OCI-LY1 (cell line): ENCODE measurements around the gene SLC4A8.

ENCODE experiments used
- H2AFZ ChIP-seq: fragments of 200-600 bp; sonication (generic), shearing (Covaris generic); 2 replicates; pipeline ENCODE4 v1.6.0; 2014; ENCODE audit warnings: antibody characterized with exemption, mild to moderate bottlenecking, low read length
- H3F3A ChIP-seq: fragments of 200-600 bp; sonication (generic), shearing (Covaris generic); 2 replicates; pipeline ENCODE4 v1.6.0; 2014; ENCODE audit warnings: mild to moderate bottlenecking, antibody characterized with exemption, low read length, moderate library complexity; ENCODE audit not compliant: insufficient read depth
- H3K27ac ChIP-seq: fragments of 200-600 bp; sonication (generic); 2 replicates; pipeline ENCODE4 v1.5.1; 2014; ENCODE audit warnings: low read length, mixed run types, mild to moderate bottlenecking, low read depth; ENCODE audit not compliant: poor library complexity, severe bottlenecking
- H3K27me3 ChIP-seq: fragments of 200-600 bp; sonication (generic); 2 replicates; pipeline ENCODE4 v1.6.0; 2014; ENCODE audit warnings: antibody characterized with exemption, mild to moderate bottlenecking, low read length, moderate library complexity; ENCODE audit not compliant: insufficient read depth
- H3K36me3 ChIP-seq: fragments of 200-600 bp; sonication (generic); 2 replicates; pipeline ENCODE4 v1.6.1; 2014; ENCODE audit warnings: mild to moderate bottlenecking, antibody characterized with exemption, low read length, moderate library complexity, mixed read lengths; ENCODE audit not compliant: insufficient read depth
- H3K4me1 ChIP-seq: fragments of 200-600 bp; sonication (generic); 2 replicates; pipeline ENCODE4 v1.5.1; 2014; ENCODE audit warnings: mild to moderate bottlenecking, low read length, moderate library complexity; ENCODE audit not compliant: insufficient read depth, severe bottlenecking
- H3K4me2 ChIP-seq: fragments of 200-600 bp; sonication (generic), shearing (Covaris generic); 2 replicates; pipeline ENCODE4 v1.6.1; 2014; ENCODE audit warnings: low read length
- H3K4me3 ChIP-seq: fragments of 200-600 bp; sonication (generic); 2 replicates; pipeline ENCODE4 v1.5.1; 2014; ENCODE audit warnings: low read length, low read depth, mild to moderate bottlenecking, mixed read lengths; ENCODE audit not compliant: poor library complexity, severe bottlenecking
- H3K79me2 ChIP-seq: fragments of 200-600 bp; shearing (Covaris generic); 2 replicates; pipeline ENCODE4 v1.6.1; 2016; ENCODE audit warnings: mixed run types, low read length, mixed read lengths; ENCODE audit not compliant: insufficient read depth
- H3K9ac ChIP-seq: fragments of 200-600 bp; sonication (generic), shearing (Covaris generic); 2 replicates; pipeline ENCODE4 v1.6.1; 2014; ENCODE audit warnings: mild to moderate bottlenecking, low read length, mixed read lengths
- H3K9me2 ChIP-seq: fragments of 200-600 bp; sonication (generic), shearing (Covaris generic); 2 replicates; pipeline ENCODE4 v1.6.1; 2014; ENCODE audit warnings: low read depth, mild to moderate bottlenecking, low read length, mixed read lengths
- H3K9me3 ChIP-seq: fragments of 200-600 bp; shearing (Covaris generic); 2 replicates; pipeline ENCODE4 v1.6.1; 2014; ENCODE audit warnings: low read length, mixed read lengths
- H4K20me1 ChIP-seq: fragments of 200-600 bp; sonication (generic), shearing (Covaris generic); 2 replicates; pipeline ENCODE4 v1.6.0; 2016; ENCODE audit warnings: mild to moderate bottlenecking, low read length; ENCODE audit not compliant: insufficient read depth
- EZH2 ChIP-seq: fragments of 200-600 bp; sonication (generic), shearing (Covaris generic); IDR thresholded peaks from 2 replicates; pipeline ENCODE4 v1.8.0; 2017; ENCODE audit warnings: borderline replicate concordance, mixed run types, mild to moderate bottlenecking, antibody characterized with exemption, low read length, moderate library complexity, mixed read lengths
- TF ChIP-seq, protein P1 (sequence below): fragments of 200-600 bp; sonication (generic), shearing (Covaris generic); IDR thresholded peaks from 2 replicates; pipeline ENCODE4 v1.5.1; 2017; ENCODE audit warnings: mild to moderate bottlenecking, antibody characterized with exemption, low read length, moderate library complexity, mixed read lengths

The SLC4A8 gene

GRCh38 chr12:51484119-51484518, 59.5 kb downstream of the SLC4A8 start:
- H3K9me3 ChIP-seq = no peaks in the 10 kb centered on the region
- TF ChIP-seq EZH2 = no peak
- TF ChIP-seq, protein P1, sequence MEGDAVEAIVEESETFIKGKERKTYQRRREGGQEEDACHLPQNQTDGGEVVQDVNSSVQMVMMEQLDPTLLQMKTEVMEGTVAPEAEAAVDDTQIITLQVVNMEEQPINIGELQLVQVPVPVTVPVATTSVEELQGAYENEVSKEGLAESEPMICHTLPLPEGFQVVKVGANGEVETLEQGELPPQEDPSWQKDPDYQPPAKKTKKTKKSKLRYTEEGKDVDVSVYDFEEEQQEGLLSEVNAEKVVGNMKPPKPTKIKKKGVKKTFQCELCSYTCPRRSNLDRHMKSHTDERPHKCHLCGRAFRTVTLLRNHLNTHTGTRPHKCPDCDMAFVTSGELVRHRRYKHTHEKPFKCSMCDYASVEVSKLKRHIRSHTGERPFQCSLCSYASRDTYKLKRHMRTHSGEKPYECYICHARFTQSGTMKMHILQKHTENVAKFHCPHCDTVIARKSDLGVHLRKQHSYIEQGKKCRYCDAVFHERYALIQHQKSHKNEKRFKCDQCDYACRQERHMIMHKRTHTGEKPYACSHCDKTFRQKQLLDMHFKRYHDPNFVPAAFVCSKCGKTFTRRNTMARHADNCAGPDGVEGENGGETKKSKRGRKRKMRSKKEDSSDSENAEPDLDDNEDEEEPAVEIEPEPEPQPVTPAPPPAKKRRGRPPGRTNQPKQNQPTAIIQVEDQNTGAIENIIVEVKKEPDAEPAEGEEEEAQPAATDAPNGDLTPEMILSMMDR = no peak
- no peak overlapping the region for H3K4me3 ChIP-seq
- no peaks in the 10 kb centered on the region for H4K20me1 ChIP-seq
- no peaks in the 10 kb centered on the region for H3K4me1 ChIP-seq
- H3F3A ChIP-seq = no peaks in the 10 kb centered on the region
- no peaks in the 10 kb centered on the region for H3K9me2 ChIP-seq
- no peaks in the 10 kb centered on the region for H3K27me3 ChIP-seq
- H3K27ac ChIP-seq = no peak overlapping the region
- no peaks in the 10 kb centered on the region for H3K36me3 ChIP-seq
- H3K4me2 ChIP-seq = no peak overlapping the region
- H3K9ac ChIP-seq = no peak overlapping the region
- no peak overlapping the region for H2AFZ ChIP-seq
- H3K79me2 ChIP-seq = no peaks in the 10 kb centered on the region

- no peak overlapping the region for H3K4me3 ChIP-seq
- TF ChIP-seq, protein P1 = no peak
- TF ChIP-seq EZH2 = no peak
These were observed 63.6 kb downstream of the SLC4A8 start for GRCh38 chr12:51488281-51488680.

GRCh38 chr12:51493281-51493680, 68.7 kb downstream of the SLC4A8 start:
- Histone ChIP-seq H3K36me3 (no peaks in the 10 kb centered on the region), H3K4me2 (no peak overlapping the region), H3K9me2 (no peaks in the 10 kb centered on the region), H3K4me1 (no peaks in the 10 kb centered on the region), H3F3A (no peaks in the 10 kb centered on the region), H4K20me1 (no peaks in the 10 kb centered on the region), H3K79me2 (no peaks in the 10 kb centered on the region), H3K9me3 (no peaks in the 10 kb centered on the region), H3K27ac (no peak overlapping the region), H3K4me3 (no peak overlapping the region), H3K9ac (no peak overlapping the region), H2AFZ (no peak overlapping the region), H3K27me3 (no peaks in the 10 kb centered on the region)
- no peak for TF ChIP-seq EZH2
- TF ChIP-seq, protein P1 = no peak

More at GRCh38 chr12:51488281-51488680, 63.6 kb downstream of the SLC4A8 start:
- H3K4me2 ChIP-seq = no peak overlapping the region
- H4K20me1 ChIP-seq = no peaks in the 10 kb centered on the region
- no peak overlapping the region for H3K27ac ChIP-seq
- H3K27me3 ChIP-seq = no peaks in the 10 kb centered on the region
- no peaks in the 10 kb centered on the region for H3K4me1 ChIP-seq
- H3F3A ChIP-seq = no peaks in the 10 kb centered on the region
- no peaks in the 10 kb centered on the region for H3K36me3 ChIP-seq
- H3K9ac ChIP-seq = no peak overlapping the region
- no peak overlapping the region for H2AFZ ChIP-seq
- no peaks in the 10 kb centered on the region for H3K79me2 ChIP-seq
- H3K9me3 ChIP-seq = no peaks in the 10 kb centered on the region
- H3K9me2 ChIP-seq = no peaks in the 10 kb centered on the region
